Panc1 (cell line): ENCODE data around the gene YKT6. TPM values are rescaled to one million over a fixed set of nuclear protein-coding genes. Genes with fewer than 3 reads are reported as not detected.

Experiments
- ATAC-seq: fragments of 200-7000 bp; cut with Tn5 transposase; 2 replicates; pipeline ENCODE4 v1.9.1; 2020; ENCODE audit warnings: mild to moderate bottlenecking, moderate library complexity
- BruUV-seq: library from RNA; stranded (reverse); fragments of 400-500 nt; replicated peaks from 2 replicates; lab custom pipeline; 2021; lab: Mats Ljungman, UMichigan
- CTCF ChIA-PET: fragments of 300-600 bp; sonication (Branson Sonifier 250); formaldehyde crosslinking; loops from one replicate; lab custom pipeline; 2022; ENCODE audit warnings: antibody characterized with exemption; lab: Charles Lee
- POLR2A ChIA-PET: fragments of 300-600 bp; sonication (Branson Sonifier 250); formaldehyde crosslinking; loops from one replicate; lab custom pipeline; 2022; ENCODE audit warnings: antibody characterized with exemption; lab: Charles Lee
- DNase-seq: peaks from one replicate; pipeline ENCODE4 v3.0.0-alpha.2; 2010; ENCODE audit warnings: low read depth, low spot score
- H3K27ac ChIP-seq: 2 replicates; pipeline ENCODE4 v1.5.1; 2011; ENCODE audit warnings: mild to moderate bottlenecking, low read length, inconsistent platforms
- H3K27me3 ChIP-seq: fragments of 200-500 bp; sonication (Bioruptor generic); 2 replicates; pipeline ENCODE4 v1.6.0; 2014; ENCODE audit warnings: low read length, inconsistent platforms; ENCODE audit not compliant: control insufficient read depth, insufficient read depth
- H3K36me3 ChIP-seq: fragments of 200-500 bp; sonication (Bioruptor generic); 2 replicates; pipeline ENCODE4 v1.5.1; 2014; ENCODE audit warnings: inconsistent platforms, mild to moderate bottlenecking, low read length, moderate library complexity; ENCODE audit not compliant: control insufficient read depth, insufficient read depth
- H3K4me1 ChIP-seq: 2 replicates; pipeline ENCODE4 v1.5.1; 2011; ENCODE audit warnings: inconsistent platforms, mild to moderate bottlenecking, low read length, moderate library complexity; ENCODE audit not compliant: control insufficient read depth, insufficient read depth
- H3K4me3 ChIP-seq, 2 experiments: 2 replicates each; pipeline ENCODE4 v1.5.1; 2011 to 2012; ENCODE audit warnings: low read depth in 2 of 2, low read length in 2 of 2, mild to moderate bottlenecking in 2 of 2, inconsistent platforms in 1 of 2, moderate library complexity in 1 of 2
- H3K9me3 ChIP-seq: fragments of 200-500 bp; sonication (Bioruptor generic); 2 replicates; pipeline ENCODE4 v1.5.1; 2014; ENCODE audit warnings: low read depth, mild to moderate bottlenecking, inconsistent platforms, low read length, moderate library complexity; ENCODE audit not compliant: control insufficient read depth, insufficient read depth
- POLR2AphosphoS5 ChIP-seq: IDR thresholded peaks from 2 replicates; pipeline ENCODE4 v1.6.1; 2012; ENCODE audit warnings: mild to moderate bottlenecking, low read depth, low read length, moderate library complexity
- SIN3A ChIP-seq: IDR thresholded peaks from 2 replicates; pipeline ENCODE4 v1.6.1; 2012; ENCODE audit warnings: low read depth, mild to moderate bottlenecking, low read length, moderate library complexity, borderline replicate concordance; ENCODE audit not compliant: insufficient read depth
- TCF7L2 ChIP-seq: IDR thresholded peaks from 2 replicates; pipeline ENCODE4 v1.6.1; 2011; ENCODE audit warnings: mild to moderate bottlenecking, low read depth, low read length, inconsistent platforms
- in situ Hi-C: cut with HindIII; loops from 2 replicates; pipeline ENCODE4 v1.10.0; 2016; ENCODE audit warnings: low sequenced_read_pairs, low pct_unique_long_range_greater_than_20kb
- intact Hi-C: fragments of 100-400 bp; cut with micrococcal nuclease; formaldehyde crosslinking; loops from one replicate; pipeline ENCODE4 v1.10.0; 2022; ENCODE audit not compliant: unreplicated experiment
- total RNA-seq: library from RNA; stranded (reverse); gene quantifications from one replicate; pipeline ENCODE4 v1.2.1, GENCODE V29; 2021; ENCODE audit not compliant: unreplicated experiment
- TF ChIP-seq, protein P1 (sequence below), 2 experiments: IDR thresholded peaks; 2 replicates each; pipeline ENCODE4 v1.6.1; 2011 to 2012; ENCODE audit warnings: low read depth in 2 of 2, control low read depth in 1 of 2, low read length in 1 of 2, mild to moderate bottlenecking in 1 of 2, moderate library complexity in 1 of 2; ENCODE audit not compliant: insufficient read depth in 1 of 2
- TF ChIP-seq, protein P2 (sequence below): fragments of 450-650 bp; IDR thresholded peaks from 2 replicates; pipeline ENCODE4 v1.5.1; 2017; ENCODE audit warnings: mild to moderate bottlenecking

Gene YKT6
- total RNA-seq, 1 experiment from 2014 or later: 207 TPM

DNA sequence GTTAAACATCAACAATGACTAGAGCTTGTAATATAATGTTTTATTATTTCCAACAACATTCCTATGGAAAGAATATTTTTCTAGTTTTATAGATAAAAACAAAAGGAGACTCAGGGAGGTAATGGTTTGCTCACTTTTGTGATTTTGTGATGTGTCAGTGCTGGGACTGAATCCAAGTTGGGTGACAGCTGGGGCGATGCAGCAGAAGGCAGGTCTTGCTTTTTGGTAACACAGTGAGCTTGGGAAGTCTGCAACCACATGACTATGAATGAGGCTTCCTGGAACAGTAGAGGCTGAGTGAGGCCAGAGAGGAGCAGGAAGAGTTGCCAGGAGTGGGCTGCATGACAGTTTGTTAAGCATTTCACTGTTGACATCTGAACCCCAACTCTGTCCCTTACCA is 4.9 kb upstream of the YKT6 start:
- BruUV-seq: no TSS peak
- intact Hi-C loops: loop anchor here (5.0 kb wide), 2 partner anchors 64 to 124 kb away; no protein-coding TSS in a partner anchor

DNA sequence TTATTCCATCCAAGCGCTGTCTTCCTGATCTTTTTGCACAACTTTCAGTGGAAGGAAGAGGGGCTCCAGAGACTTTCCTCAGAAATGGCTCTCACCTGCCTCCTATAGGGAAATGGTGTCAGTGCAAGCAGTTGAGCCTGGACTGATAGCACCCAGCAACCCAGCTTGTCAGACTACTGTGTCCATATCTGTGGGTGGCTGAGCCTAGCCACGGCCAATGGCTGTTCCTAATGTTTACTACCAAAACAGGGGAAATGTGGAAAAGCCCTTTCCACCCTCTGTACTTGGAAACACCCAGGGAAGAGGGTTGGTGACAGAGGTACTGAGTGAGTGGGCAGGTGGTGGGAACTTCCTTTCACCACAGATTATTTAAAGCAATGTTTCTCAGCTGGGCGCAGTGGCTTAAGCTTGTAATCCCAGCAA is 4.3 kb upstream of the YKT6 start:
- ATAC-seq: peak; percentile 69
- DNase-seq: no peak
- in situ Hi-C loops (no loop called here), intact Hi-C loops (loop anchor here (5.0 kb wide), 2 partner anchors 64 to 124 kb away; no protein-coding TSS in a partner anchor)
- no peaks in the 10 kb centered on the region for H3K9me3 ChIP-seq
- H3K4me1 ChIP-seq: no peaks in the 10 kb centered on the region
- no peaks in the 10 kb centered on the region for H3K27me3 ChIP-seq
- no TSS peak for BruUV-seq
- H3K36me3 ChIP-seq: no peaks in the 10 kb centered on the region
- no peak overlapping the region for H3K27ac ChIP-seq
- POLR2A ChIA-PET: no interaction called here
- no peak overlapping the region for H3K4me3 ChIP-seq
- TF ChIP-seq, protein P1, sequence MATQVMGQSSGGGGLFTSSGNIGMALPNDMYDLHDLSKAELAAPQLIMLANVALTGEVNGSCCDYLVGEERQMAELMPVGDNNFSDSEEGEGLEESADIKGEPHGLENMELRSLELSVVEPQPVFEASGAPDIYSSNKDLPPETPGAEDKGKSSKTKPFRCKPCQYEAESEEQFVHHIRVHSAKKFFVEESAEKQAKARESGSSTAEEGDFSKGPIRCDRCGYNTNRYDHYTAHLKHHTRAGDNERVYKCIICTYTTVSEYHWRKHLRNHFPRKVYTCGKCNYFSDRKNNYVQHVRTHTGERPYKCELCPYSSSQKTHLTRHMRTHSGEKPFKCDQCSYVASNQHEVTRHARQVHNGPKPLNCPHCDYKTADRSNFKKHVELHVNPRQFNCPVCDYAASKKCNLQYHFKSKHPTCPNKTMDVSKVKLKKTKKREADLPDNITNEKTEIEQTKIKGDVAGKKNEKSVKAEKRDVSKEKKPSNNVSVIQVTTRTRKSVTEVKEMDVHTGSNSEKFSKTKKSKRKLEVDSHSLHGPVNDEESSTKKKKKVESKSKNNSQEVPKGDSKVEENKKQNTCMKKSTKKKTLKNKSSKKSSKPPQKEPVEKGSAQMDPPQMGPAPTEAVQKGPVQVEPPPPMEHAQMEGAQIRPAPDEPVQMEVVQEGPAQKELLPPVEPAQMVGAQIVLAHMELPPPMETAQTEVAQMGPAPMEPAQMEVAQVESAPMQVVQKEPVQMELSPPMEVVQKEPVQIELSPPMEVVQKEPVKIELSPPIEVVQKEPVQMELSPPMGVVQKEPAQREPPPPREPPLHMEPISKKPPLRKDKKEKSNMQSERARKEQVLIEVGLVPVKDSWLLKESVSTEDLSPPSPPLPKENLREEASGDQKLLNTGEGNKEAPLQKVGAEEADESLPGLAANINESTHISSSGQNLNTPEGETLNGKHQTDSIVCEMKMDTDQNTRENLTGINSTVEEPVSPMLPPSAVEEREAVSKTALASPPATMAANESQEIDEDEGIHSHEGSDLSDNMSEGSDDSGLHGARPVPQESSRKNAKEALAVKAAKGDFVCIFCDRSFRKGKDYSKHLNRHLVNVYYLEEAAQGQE (IDR thresholded peaks at IDR 0.05; ENCODE audit: insufficient read depth in 1 of 2, low read depth in 2 of 2, low read length in 1 of 2): no peak
- TF ChIP-seq, protein P2, sequence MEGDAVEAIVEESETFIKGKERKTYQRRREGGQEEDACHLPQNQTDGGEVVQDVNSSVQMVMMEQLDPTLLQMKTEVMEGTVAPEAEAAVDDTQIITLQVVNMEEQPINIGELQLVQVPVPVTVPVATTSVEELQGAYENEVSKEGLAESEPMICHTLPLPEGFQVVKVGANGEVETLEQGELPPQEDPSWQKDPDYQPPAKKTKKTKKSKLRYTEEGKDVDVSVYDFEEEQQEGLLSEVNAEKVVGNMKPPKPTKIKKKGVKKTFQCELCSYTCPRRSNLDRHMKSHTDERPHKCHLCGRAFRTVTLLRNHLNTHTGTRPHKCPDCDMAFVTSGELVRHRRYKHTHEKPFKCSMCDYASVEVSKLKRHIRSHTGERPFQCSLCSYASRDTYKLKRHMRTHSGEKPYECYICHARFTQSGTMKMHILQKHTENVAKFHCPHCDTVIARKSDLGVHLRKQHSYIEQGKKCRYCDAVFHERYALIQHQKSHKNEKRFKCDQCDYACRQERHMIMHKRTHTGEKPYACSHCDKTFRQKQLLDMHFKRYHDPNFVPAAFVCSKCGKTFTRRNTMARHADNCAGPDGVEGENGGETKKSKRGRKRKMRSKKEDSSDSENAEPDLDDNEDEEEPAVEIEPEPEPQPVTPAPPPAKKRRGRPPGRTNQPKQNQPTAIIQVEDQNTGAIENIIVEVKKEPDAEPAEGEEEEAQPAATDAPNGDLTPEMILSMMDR: peak; percentile 90
- TF ChIP-seq SIN3A (no peak), POLR2AphosphoS5 (no peak)
- CTCF ChIA-PET: interaction anchor here (1.0 to 1.3 kb wide), 2 partner anchors 65 to 177 kb away, joined by 3 to 4 read pairs; no protein-coding TSS in a partner anchor

More for the DNA sequence above, 4.9 kb upstream of the YKT6 start:
- ATAC-seq: no peak
- no peak for DNase-seq
- Histone ChIP-seq H3K4me1 (no peaks in the 10 kb centered on the region), H3K4me3 (no peak overlapping the region), H3K36me3 (no peaks in the 10 kb centered on the region), H3K27me3 (no peaks in the 10 kb centered on the region), H3K9me3 (no peaks in the 10 kb centered on the region), H3K27ac (no peak overlapping the region)
- no peak for TF ChIP-seq POLR2AphosphoS5
- TF ChIP-seq, protein P2: no peak
- TF ChIP-seq TCF7L2: no peak
- TF ChIP-seq, protein P1 (IDR thresholded peaks at IDR 0.05; ENCODE audit: insufficient read depth in 1 of 2, low read depth in 2 of 2, low read length in 1 of 2): no peak
- TF ChIP-seq SIN3A: no peak
- ChIA-PET POLR2A (no interaction called here), CTCF (interaction anchor here (0.6 to 1.3 kb wide), 2 partner anchors 65 to 74 kb away, joined by 3 to 4 read pairs; no protein-coding TSS in a partner anchor)
- in situ Hi-C loops: no loop called here
